Parathyroid adenoma (tissue), 2 donors: Measurements from ENCODE around the gene ACADM.
"Not testable (repeated sequence)": the region's sequence is repeated elsewhere in the genome, so short reads cannot be mapped to it uniquely, and the experiment has no call there.

Experiments
- H2AFZ ChIP-seq: fragments of 300-600 bp; sonication (generic); one replicate; pipeline ENCODE4 v1.7.0; 2017; ENCODE audit warnings: antibody characterized with exemption, mild to moderate bottlenecking
- H3K27ac ChIP-seq: fragments of 300-600 bp; sonication (generic); one replicate; pipeline ENCODE4 v1.7.0; 2017
- H3K27me3 ChIP-seq: fragments of 300-600 bp; sonication (generic); one replicate; pipeline ENCODE4 v1.7.0; 2017; ENCODE audit warnings: low read length; ENCODE audit not compliant: control insufficient read depth, insufficient read depth
- H3K36me3 ChIP-seq: fragments of 300-600 bp; sonication (generic); one replicate; pipeline ENCODE4 v1.7.0; 2017; ENCODE audit warnings: low read length; ENCODE audit not compliant: control insufficient read depth, insufficient read depth
- H3K4me1 ChIP-seq: fragments of 300-600 bp; sonication (generic); one replicate; pipeline ENCODE4 v1.7.0; 2017; ENCODE audit warnings: control low read depth
- H3K4me2 ChIP-seq: fragments of 300-600 bp; sonication (generic); one replicate; pipeline ENCODE4 v1.7.0; 2017; ENCODE audit warnings: low read length
- H3K4me3 ChIP-seq: fragments of 300-600 bp; sonication (generic); one replicate; pipeline ENCODE4 v1.7.0; 2017; ENCODE audit warnings: low read depth, low read length
- H3K79me2 ChIP-seq: fragments of 300-600 bp; sonication (generic); one replicate; pipeline ENCODE4 v1.7.0; 2017; ENCODE audit warnings: control low read depth
- H3K9ac ChIP-seq: fragments of 300-600 bp; sonication (generic); one replicate; pipeline ENCODE4 v1.7.0; 2017; ENCODE audit warnings: mild to moderate bottlenecking
- H3K9me3 ChIP-seq: fragments of 300-600 bp; sonication (generic); one replicate; pipeline ENCODE4 v1.7.0; 2017; ENCODE audit warnings: low read length; ENCODE audit not compliant: control insufficient read depth
- CTCF ChIP-seq: fragments of 300-600 bp; sonication (generic); IDR thresholded peaks from one replicate; pipeline ENCODE4 v1.7.0; 2017; ENCODE audit warnings: antibody characterized with exemption, mild to moderate bottlenecking
- donor health status: primary hyperparathyroidism.

ACADM gene

GRCh38 chr1:75765697-75766355, 41.3 kb downstream of the ACADM start:
- Histone ChIP-seq H3K4me2 (no peak overlapping the region), H3K9me3 (no peaks in the 10 kb centered on the region), H3K79me2 (no peaks in the 10 kb centered on the region), H3K36me3 (no peaks in the 10 kb centered on the region), H3K27ac (no peak overlapping the region), H3K4me3 (no peak overlapping the region), H3K9ac (no peak overlapping the region), H3K4me1 (no peaks in the 10 kb centered on the region), H3K27me3 (no peaks in the 10 kb centered on the region), H2AFZ (no peak overlapping the region)
- no peak for TF ChIP-seq CTCF

- Histone ChIP-seq H3K79me2 (no peaks in the 10 kb centered on the region), H3K27ac (no peak overlapping the region), H3K36me3 (no peaks in the 10 kb centered on the region), H3K27me3 (no peaks in the 10 kb centered on the region), H3K4me1 (no peaks in the 10 kb centered on the region), H3K9ac (no peak overlapping the region), H3K4me2 (no peak overlapping the region), H3K4me3 (no peak overlapping the region), H3K9me3 (no peaks in the 10 kb centered on the region), H2AFZ (no peak overlapping the region)
- no peak for TF ChIP-seq CTCF
These were observed 43.5 kb downstream of the ACADM start for GRCh38 chr1:75768016-75768415.

- Histone ChIP-seq H3K9me3 (no peaks in the 10 kb centered on the region), H3K36me3 (no peaks in the 10 kb centered on the region), H3K4me2 (no peak overlapping the region), H3K27me3 (no peaks in the 10 kb centered on the region), H2AFZ (no peak overlapping the region), H3K4me3 (no peak overlapping the region), H3K27ac (no peak overlapping the region), H3K9ac (no peak overlapping the region), H3K4me1 (no peaks in the 10 kb centered on the region), H3K79me2 (no peaks in the 10 kb centered on the region)
- TF ChIP-seq CTCF = no peak
These were observed 46.3 kb downstream of the ACADM start for GRCh38 chr1:75770761-75771160.

- TF ChIP-seq CTCF = no peak
- Histone ChIP-seq H3K9me3 (no peaks in the 10 kb centered on the region), H3K27ac (no peak overlapping the region), H2AFZ (no peak overlapping the region), H3K4me2 (no peak overlapping the region), H3K9ac (no peak overlapping the region), H3K36me3 (no peaks in the 10 kb centered on the region), H3K79me2 (no peaks in the 10 kb centered on the region), H3K4me3 (no peak overlapping the region), H3K4me1 (no peaks in the 10 kb centered on the region), H3K27me3 (no peaks in the 10 kb centered on the region)
These were observed 47.5 kb downstream of the ACADM start for GRCh38 chr1:75771978-75772377.

- not testable (repeated sequence) for H3K4me2 ChIP-seq, H3K9ac ChIP-seq, H3K36me3 ChIP-seq, H3K79me2 ChIP-seq, H3K4me1 ChIP-seq, H3K4me3 ChIP-seq, H2AFZ ChIP-seq, H3K27ac ChIP-seq, H3K27me3 ChIP-seq, H3K9me3 ChIP-seq
These were observed 53.3 kb downstream of the ACADM start for GRCh38 chr1:75777812-75778211.

- H3K27me3 ChIP-seq, H3K9me3 ChIP-seq, H3K36me3 ChIP-seq, H2AFZ ChIP-seq, H3K27ac ChIP-seq, H3K4me2 ChIP-seq, H3K4me1 ChIP-seq, H3K4me3 ChIP-seq, H3K79me2 ChIP-seq, H3K9ac ChIP-seq: not testable (repeated sequence)
These were observed 54.2 kb downstream of the ACADM start for GRCh38 chr1:75778694-75779093.

- H3K4me2 ChIP-seq, H3K4me1 ChIP-seq, H3K27ac ChIP-seq, H2AFZ ChIP-seq, H3K4me3 ChIP-seq, H3K27me3 ChIP-seq, H3K9me3 ChIP-seq, H3K79me2 ChIP-seq, H3K36me3 ChIP-seq, H3K9ac ChIP-seq: not testable (repeated sequence)
These were observed 55.7 kb downstream of the ACADM start for GRCh38 chr1:75780183-75780582.

- not testable (repeated sequence) for H3K79me2 ChIP-seq, H3K4me3 ChIP-seq, H3K9me3 ChIP-seq, H3K27me3 ChIP-seq, H3K27ac ChIP-seq, H3K9ac ChIP-seq, H3K4me2 ChIP-seq, H3K36me3 ChIP-seq, H3K4me1 ChIP-seq, H2AFZ ChIP-seq
These were observed 59.4 kb downstream of the ACADM start for GRCh38 chr1:75783920-75784319.
